Measurements from ENCODE around the gene SSBP3. TPM values are rescaled to one million over a fixed set of nuclear protein-coding genes. Genes with fewer than 3 reads are reported as not detected.

SSBP3 gene
- total and polyA plus RNA-seq, 2 of the 13 experiments (the other 11 are each of a cell fraction or from before 2014, with no cell fraction given) = 8.5 to 17.6 TPM

DNA sequence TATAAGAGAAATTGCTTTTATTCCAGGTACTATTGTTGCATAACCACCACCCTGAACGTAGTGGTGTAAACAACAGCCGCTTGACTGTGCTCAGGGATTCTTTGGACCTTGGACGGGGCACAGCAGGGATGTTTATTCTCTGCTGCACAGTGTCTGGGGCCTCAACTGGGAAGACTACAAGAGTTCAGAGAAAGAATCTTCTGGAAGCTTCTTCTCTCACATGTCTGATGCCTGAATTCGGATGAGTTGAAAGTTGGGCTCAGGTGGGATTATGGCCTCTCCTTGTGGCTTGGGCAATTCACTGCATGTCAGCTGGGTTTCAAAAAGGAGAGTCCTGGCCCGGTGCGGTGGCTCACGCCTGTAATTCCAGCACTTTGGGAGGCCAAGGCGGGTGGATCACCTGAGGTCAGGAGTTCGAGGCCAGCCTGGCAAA is 19.0 kb upstream of the SSBP3 start (continued):
- TF ChIP-seq ZNF121 (CRISPR knock-in tag; IDR thresholded peaks at IDR 0.05) (peak; percentile 93), ZNF326 (CRISPR knock-in tag; IDR thresholded peaks at IDR 0.05; ENCODE audit: borderline replicate concordance) (no peak), CBFB (CRISPR knock-in tag; IDR thresholded peaks at IDR 0.05) (no peak), GZF1 (CRISPR knock-in tag; IDR thresholded peaks at IDR 0.05) (no peak), POGK (CRISPR knock-in tag; conservative IDR thresholded peaks at IDR 0.05) (no peak), CREB1 (IDR thresholded peaks at IDR 0.05) (no peak), CREB1 (CRISPR knock-in tag; IDR thresholded peaks at IDR 0.05) (no peak), ZNF605 (CRISPR knock-in tag; IDR thresholded peaks at IDR 0.05) (no peak), ZNF335 (CRISPR knock-in tag; IDR thresholded peaks at IDR 0.05) (no peak), MED1 (CRISPR knock-in tag; IDR thresholded peaks at IDR 0.05) (peak; percentile 64), SOX5 (CRISPR knock-in tag; IDR thresholded peaks at IDR 0.05; ENCODE audit: borderline replicate concordance) (peak; percentile 47; the same call in 1 of the 2 replicates), ZNF558 (CRISPR knock-in tag; IDR thresholded peaks at IDR 0.05; ENCODE audit: borderline replicate concordance) (no peak), ZKSCAN8 (CRISPR knock-in tag; IDR thresholded peaks at IDR 0.05; ENCODE audit: borderline replicate concordance) (peak; percentile 99), ZNF703 (CRISPR knock-in tag; IDR thresholded peaks at IDR 0.05; ENCODE audit: borderline replicate concordance) (no peak), ZNF562 (CRISPR knock-in tag; IDR thresholded peaks at IDR 0.05; ENCODE audit: borderline replicate concordance) (no peak), RELA (CRISPR knock-in tag; IDR thresholded peaks at IDR 0.05) (no peak), ZNF674 (CRISPR knock-in tag; IDR thresholded peaks at IDR 0.05; ENCODE audit: low read depth) (no peak), ZNF644 (CRISPR knock-in tag; IDR thresholded peaks at IDR 0.05; ENCODE audit: low read depth) (peak; percentile 54; the same call in 1 of the 2 replicates)
- TF ChIP-seq, protein P1, sequence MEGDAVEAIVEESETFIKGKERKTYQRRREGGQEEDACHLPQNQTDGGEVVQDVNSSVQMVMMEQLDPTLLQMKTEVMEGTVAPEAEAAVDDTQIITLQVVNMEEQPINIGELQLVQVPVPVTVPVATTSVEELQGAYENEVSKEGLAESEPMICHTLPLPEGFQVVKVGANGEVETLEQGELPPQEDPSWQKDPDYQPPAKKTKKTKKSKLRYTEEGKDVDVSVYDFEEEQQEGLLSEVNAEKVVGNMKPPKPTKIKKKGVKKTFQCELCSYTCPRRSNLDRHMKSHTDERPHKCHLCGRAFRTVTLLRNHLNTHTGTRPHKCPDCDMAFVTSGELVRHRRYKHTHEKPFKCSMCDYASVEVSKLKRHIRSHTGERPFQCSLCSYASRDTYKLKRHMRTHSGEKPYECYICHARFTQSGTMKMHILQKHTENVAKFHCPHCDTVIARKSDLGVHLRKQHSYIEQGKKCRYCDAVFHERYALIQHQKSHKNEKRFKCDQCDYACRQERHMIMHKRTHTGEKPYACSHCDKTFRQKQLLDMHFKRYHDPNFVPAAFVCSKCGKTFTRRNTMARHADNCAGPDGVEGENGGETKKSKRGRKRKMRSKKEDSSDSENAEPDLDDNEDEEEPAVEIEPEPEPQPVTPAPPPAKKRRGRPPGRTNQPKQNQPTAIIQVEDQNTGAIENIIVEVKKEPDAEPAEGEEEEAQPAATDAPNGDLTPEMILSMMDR (CRISPR knock-in tag; IDR thresholded peaks at IDR 0.05) = peak; percentile 19
